ENCODE measurements around the gene PGBD4. TPM values are rescaled to one million over a fixed set of nuclear protein-coding genes. Genes with fewer than 3 reads are reported as not detected.

Gene PGBD4
- total RNA-seq = 1 to 10 TPM; 2.0 to 2.3 TPM

- H3K4me3 Mint-ChIP-seq = peak within 1 kb of the TSS; percentile 99
- POLR2A ChIA-PET = interaction anchor here (0.7 to 1.8 kb wide), 4 partner anchors 9 to 123 kb away, joined by 4 to 9 read pairs (median 6); partner anchors contain the start of genes EMC4 and KATNBL1
- intact Hi-C loops (cut with micrococcal nuclease) = loop anchor here (1.0 to 5.0 kb wide), 8 partner anchors 53 to 887 kb away; partner anchors contain the start of genes AVEN, KATNBL1, LPCAT4 and ZNF770
- H3K27me3 Mint-ChIP-seq = no peaks in the 10 kb centered on the region
- CTCF ChIA-PET = interaction anchor here (0.6 to 1.3 kb wide), 4 partner anchors 8 to 108 kb away, joined by 3 to 13 read pairs (median 6); partner anchors contain the start of gene KATNBL1
- peaks cover 19% of the 10 kb centered on the region for H3K9me3 Mint-ChIP-seq
- H3K4me1 Mint-ChIP-seq (ENCODE audit: low read depth) = peaks cover 36% of the 10 kb centered on the region
- H3K27ac Mint-ChIP-seq = peak within 1 kb of the TSS; percentile 96
- peak; percentile 100 for DNase-seq
- H3K36me3 Mint-ChIP-seq = peaks cover 28% of the 10 kb centered on the region
These were observed at the start of gene PGBD4, which contains the start of gene EMC7 for GRCh38 chr15:34101366-34102174. Gene PGBD4, plus strand, starts transcription at chr15:34102083. Its CDS starts 449 bp downstream, at chr15:34102532. Gene EMC7, minus strand, starts transcription at chr15:34101862. Its CDS starts 23 bp downstream, at chr15:34101839.

GRCh38 chr15:34054081-34054707 lies 47.7 kb upstream of the PGBD4 start:
- CTCF ChIA-PET = no interaction called here
- POLR2A ChIA-PET = no interaction called here
- no peak overlapping the region for H3K27ac Mint-ChIP-seq

GRCh38 chr15:34055868-34056595 lies 45.9 kb upstream of the PGBD4 start:
- Mint-ChIP-seq H3K4me3 (no peak overlapping the region), H3K4me1 (ENCODE audit: low read depth) (no peaks in the 10 kb centered on the region), H3K9me3 (peaks cover 7% of the 10 kb centered on the region), H3K27me3 (no peaks in the 10 kb centered on the region), H3K27ac (no peak overlapping the region), H3K36me3 (peaks cover 6% of the 10 kb centered on the region)
- CTCF ChIA-PET = no interaction called here
- no peak for DNase-seq
- POLR2A ChIA-PET = no interaction called here
- intact Hi-C loops (cut with micrococcal nuclease) = no loop called here

More at GRCh38 chr15:34054081-34054707, 47.7 kb upstream of the PGBD4 start:
- H3K27me3 Mint-ChIP-seq = peaks cover 3% of the 10 kb centered on the region
- intact Hi-C loops (cut with micrococcal nuclease) = no loop called here
- H3K36me3 Mint-ChIP-seq = peaks cover 18% of the 10 kb centered on the region
- no peak for DNase-seq
- H3K9me3 Mint-ChIP-seq = peaks cover 23% of the 10 kb centered on the region
- no peaks in the 10 kb centered on the region for H3K4me1 Mint-ChIP-seq (ENCODE audit: low read depth)
- no peak overlapping the region for H3K4me3 Mint-ChIP-seq

GRCh38 chr15:34056911-34057310 lies 45.0 kb upstream of the PGBD4 start:
- H3K36me3 Mint-ChIP-seq = no peaks in the 10 kb centered on the region
- H3K4me1 Mint-ChIP-seq (ENCODE audit: low read depth) = peaks cover 2% of the 10 kb centered on the region
- ChIA-PET CTCF (no interaction called here), POLR2A (no interaction called here)
- H3K4me3 Mint-ChIP-seq = no peak overlapping the region
- H3K9me3 Mint-ChIP-seq = no peaks in the 10 kb centered on the region
- no peak overlapping the region for H3K27ac Mint-ChIP-seq
- intact Hi-C loops (cut with micrococcal nuclease) = no loop called here
- DNase-seq = no peak
- H3K27me3 Mint-ChIP-seq = no peaks in the 10 kb centered on the region

- intact Hi-C loops (cut with micrococcal nuclease) = no loop called here
- DNase-seq = no peak
- H3K4me1 Mint-ChIP-seq (ENCODE audit: low read depth) = peaks cover 4% of the 10 kb centered on the region
- H3K27ac Mint-ChIP-seq = no peak overlapping the region
- CTCF ChIA-PET = interaction anchor here (1.2 to 6.4 kb wide), 3 partner anchors 19 to 861 kb away, joined by 4 to 74 read pairs (median 13); partner anchors contain the start of gene KATNBL1
- H3K27me3 Mint-ChIP-seq = no peaks in the 10 kb centered on the region
- H3K4me3 Mint-ChIP-seq = no peak overlapping the region
- H3K36me3 Mint-ChIP-seq = no peaks in the 10 kb centered on the region
- POLR2A ChIA-PET = no interaction called here
- H3K9me3 Mint-ChIP-seq = no peaks in the 10 kb centered on the region
These were observed 42.4 kb upstream of the PGBD4 start for GRCh38 chr15:34059476-34059875.

- intact Hi-C loops (cut with micrococcal nuclease) = loop anchor here (2.0 to 10.0 kb wide), 2 partner anchors 529 to 865 kb away; no protein-coding TSS in a partner anchor
These were observed 41.9 kb upstream of the PGBD4 start for GRCh38 chr15:34059946-34060345.

GRCh38 chr15:34064438-34064837 lies 37.4 kb upstream of the PGBD4 start:
- intact Hi-C loops (cut with micrococcal nuclease) = loop anchor here (10.0 kb wide), 1 partner anchor 860 kb away; no protein-coding TSS in a partner anchor
- DNase-seq = no peak
- Mint-ChIP-seq H3K27me3 (no peaks in the 10 kb centered on the region), H3K27ac (no peak overlapping the region), H3K4me3 (no peak overlapping the region), H3K9me3 (no peaks in the 10 kb centered on the region), H3K4me1 (ENCODE audit: low read depth) (peaks cover 4% of the 10 kb centered on the region), H3K36me3 (no peaks in the 10 kb centered on the region)
- ChIA-PET POLR2A (no interaction called here), CTCF (interaction anchor here (6.4 kb wide), 1 partner anchor 146 kb away, joined by 74 read pairs; the partner anchor contains the start of gene KATNBL1)

More at GRCh38 chr15:34059946-34060345, 41.9 kb upstream of the PGBD4 start:
- no peak for DNase-seq
- no peaks in the 10 kb centered on the region for H3K36me3 Mint-ChIP-seq
- no peak overlapping the region for H3K4me3 Mint-ChIP-seq
- CTCF ChIA-PET = interaction anchor here (1.2 to 6.4 kb wide), 3 partner anchors 19 to 861 kb away, joined by 4 to 74 read pairs (median 13); partner anchors contain the start of gene KATNBL1
- no peaks in the 10 kb centered on the region for H3K9me3 Mint-ChIP-seq
- H3K4me1 Mint-ChIP-seq (ENCODE audit: low read depth) = peaks cover 4% of the 10 kb centered on the region
- H3K27me3 Mint-ChIP-seq = no peaks in the 10 kb centered on the region
- no peak overlapping the region for H3K27ac Mint-ChIP-seq
- POLR2A ChIA-PET = no interaction called here

GRCh38 chr15:34065261-34065660 lies 36.6 kb upstream of the PGBD4 start:
- no peak overlapping the region for H3K4me3 Mint-ChIP-seq
- peaks cover 4% of the 10 kb centered on the region for H3K4me1 Mint-ChIP-seq (ENCODE audit: low read depth)
- ChIA-PET CTCF (no interaction called here), POLR2A (no interaction called here)
- DNase-seq = no peak
- no peaks in the 10 kb centered on the region for H3K36me3 Mint-ChIP-seq
- intact Hi-C loops (cut with micrococcal nuclease) = loop anchor here (10.0 kb wide), 1 partner anchor 860 kb away; no protein-coding TSS in a partner anchor
- H3K27ac Mint-ChIP-seq = no peak overlapping the region
- H3K27me3 Mint-ChIP-seq = no peaks in the 10 kb centered on the region
- H3K9me3 Mint-ChIP-seq = no peaks in the 10 kb centered on the region

- no peaks in the 10 kb centered on the region for H3K9me3 Mint-ChIP-seq
- H3K27ac Mint-ChIP-seq = no peak overlapping the region
- no peak for DNase-seq
- H3K27me3 Mint-ChIP-seq = no peaks in the 10 kb centered on the region
- ChIA-PET POLR2A (no interaction called here), CTCF (no interaction called here)
- no peak overlapping the region for H3K4me3 Mint-ChIP-seq
- intact Hi-C loops (cut with micrococcal nuclease) = loop anchor here (10.0 kb wide), 1 partner anchor 859 kb away; no protein-coding TSS in a partner anchor
- peaks cover 4% of the 10 kb centered on the region for H3K4me1 Mint-ChIP-seq (ENCODE audit: low read depth)
- no peaks in the 10 kb centered on the region for H3K36me3 Mint-ChIP-seq
These were observed 35.9 kb upstream of the PGBD4 start for GRCh38 chr15:34065941-34066340.

- H3K9me3 Mint-ChIP-seq = no peaks in the 10 kb centered on the region
- intact Hi-C loops (cut with micrococcal nuclease) = no loop called here
- H3K27ac Mint-ChIP-seq = no peak overlapping the region
- no peak for DNase-seq
- ChIA-PET POLR2A (no interaction called here), CTCF (no interaction called here)
- H3K4me1 Mint-ChIP-seq (ENCODE audit: low read depth) = no peaks in the 10 kb centered on the region
- no peak overlapping the region for H3K4me3 Mint-ChIP-seq
- no peaks in the 10 kb centered on the region for H3K36me3 Mint-ChIP-seq
- no peaks in the 10 kb centered on the region for H3K27me3 Mint-ChIP-seq
These were observed 31.9 kb upstream of the PGBD4 start for GRCh38 chr15:34070003-34070402.

GRCh38 chr15:34076785-34077184 lies 25.1 kb upstream of the PGBD4 start:
- no peak overlapping the region for H3K4me3 Mint-ChIP-seq
- no peak overlapping the region for H3K27ac Mint-ChIP-seq
- ChIA-PET CTCF (no interaction called here), POLR2A (no interaction called here)
- no peaks in the 10 kb centered on the region for H3K9me3 Mint-ChIP-seq
- intact Hi-C loops (cut with micrococcal nuclease) = no loop called here
- no peaks in the 10 kb centered on the region for H3K4me1 Mint-ChIP-seq (ENCODE audit: low read depth)
- no peaks in the 10 kb centered on the region for H3K36me3 Mint-ChIP-seq
- DNase-seq = no peak
- no peaks in the 10 kb centered on the region for H3K27me3 Mint-ChIP-seq

- no peak for DNase-seq
- Mint-ChIP-seq H3K36me3 (peaks cover 4% of the 10 kb centered on the region), H3K9me3 (no peaks in the 10 kb centered on the region), H3K27ac (no peak overlapping the region), H3K4me3 (no peak overlapping the region), H3K27me3 (no peaks in the 10 kb centered on the region), H3K4me1 (ENCODE audit: low read depth) (no peaks in the 10 kb centered on the region)
- ChIA-PET CTCF (interaction anchor here (1.2 kb wide), 1 partner anchor 16 kb away, joined by 7 read pairs; no protein-coding TSS in a partner anchor), POLR2A (no interaction called here)
- intact Hi-C loops (cut with micrococcal nuclease) = no loop called here
These were observed 23.0 kb upstream of the PGBD4 start for GRCh38 chr15:34078900-34079299.

Data from activated CD4-positive, alpha-beta memory T cell treated with anti-CD3 and anti-CD28 coated beads for 36 hours (primary cell).